HS-27A (cell line): ENCODE data around the gene ZNF396.

Source experiments
- DNase-seq: peaks from one replicate; pipeline ENCODE4 v3.0.0-alpha.2; 2012; ENCODE audit warnings: low read depth, missing footprints

ZNF396 gene

DNA sequence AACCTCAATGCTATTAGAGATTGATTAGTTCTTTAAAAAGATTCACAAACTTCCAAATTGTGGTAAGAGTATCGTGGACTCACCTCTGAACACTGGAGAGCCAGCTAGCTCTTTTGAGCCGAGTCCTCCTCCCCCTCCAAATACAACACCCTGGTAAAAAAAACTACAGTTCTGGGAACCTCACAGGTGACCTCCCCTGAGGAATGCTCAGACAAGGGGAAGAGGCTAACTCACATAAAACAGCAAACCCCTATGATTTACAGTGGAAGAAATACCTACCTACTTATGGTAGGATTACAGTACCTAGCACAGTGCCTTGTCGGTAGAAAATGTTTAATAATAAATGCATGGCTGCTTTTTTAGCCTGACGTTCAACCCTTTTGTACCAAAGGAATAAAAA is 41.3 kb downstream of the ZNF396 start:
- no peak for DNase-seq

- no peak for DNase-seq
Observed at GRCh38 chr18:35334821-35335220, 42.3 kb downstream of the ZNF396 start.

DNA sequence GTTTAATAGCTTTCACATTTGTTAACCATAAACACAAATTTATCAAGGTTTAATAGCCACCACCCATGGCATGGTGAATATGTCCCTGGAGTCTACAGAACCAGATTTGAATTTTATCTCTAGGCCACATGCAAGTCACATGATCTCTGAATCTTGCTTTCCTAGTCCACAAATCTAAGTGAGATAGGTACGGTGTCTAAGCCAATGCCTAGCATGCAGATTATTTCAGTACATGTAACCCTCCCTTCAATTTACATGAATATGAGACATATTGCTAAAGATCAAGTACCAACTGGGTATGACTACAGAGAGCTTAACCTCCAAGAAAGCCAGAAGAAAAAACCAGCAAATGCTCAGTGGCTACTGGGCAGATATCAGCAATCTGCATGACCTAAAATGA is 42.9 kb downstream of the ZNF396 start:
- DNase-seq, result no peak

DNA sequence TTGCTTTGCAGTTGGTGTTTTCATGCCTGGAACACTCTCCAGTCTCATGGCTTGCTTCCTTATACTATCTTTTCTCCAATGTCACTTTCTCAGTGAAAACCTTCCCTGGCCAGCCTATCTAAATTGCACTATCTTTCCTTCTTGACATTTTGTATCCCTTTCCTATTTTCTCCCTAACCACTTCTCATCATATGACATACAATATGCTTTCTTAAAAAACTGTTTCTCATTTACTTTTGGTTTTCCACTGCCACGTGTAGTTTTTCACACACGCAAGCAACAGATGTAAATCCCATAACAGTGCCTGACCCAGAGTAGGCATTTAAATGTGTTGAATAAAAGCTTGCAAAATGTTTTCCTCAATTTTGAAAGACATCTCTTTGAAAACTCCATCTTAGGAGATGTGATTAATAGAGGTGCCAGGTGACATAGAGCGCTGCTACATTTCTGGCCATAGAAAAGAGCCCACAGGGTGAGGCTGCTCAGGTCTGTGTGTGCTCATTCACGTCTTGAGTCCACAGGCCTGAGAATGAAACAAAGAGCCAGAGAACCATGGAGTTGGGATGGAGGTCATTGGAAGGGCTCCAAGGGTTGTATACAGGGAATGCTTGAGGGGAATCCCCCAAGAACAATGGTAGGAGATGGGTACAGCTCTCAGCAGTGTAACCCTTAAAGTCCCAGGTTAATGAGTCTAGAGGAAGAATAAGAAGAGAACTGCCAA is 45.6 kb downstream of the ZNF396 start:
- no peak for DNase-seq

DNA sequence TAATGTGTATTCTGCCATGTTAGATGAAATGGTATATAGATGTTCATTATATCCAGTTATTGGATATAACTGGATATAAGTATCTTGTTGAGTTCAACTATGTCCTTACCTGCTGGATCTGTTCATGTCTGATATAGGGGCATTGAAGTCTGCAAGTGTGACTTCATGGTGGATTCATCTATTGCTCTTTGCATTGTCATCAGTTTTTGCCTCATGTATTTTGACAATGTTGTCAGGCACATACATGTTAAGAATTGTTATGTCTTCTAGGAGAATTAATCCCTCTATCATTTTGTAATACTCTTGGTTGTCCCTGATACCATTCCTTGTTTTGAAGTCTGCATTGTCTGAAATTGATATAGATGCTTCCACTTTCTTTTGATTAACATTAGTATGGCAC is 48.3 kb downstream of the ZNF396 start:
- no peak for DNase-seq

GRCh38 chr18:35326695-35327387 is 50.3 kb downstream of the ZNF396 start:
- DNase-seq, result no peak

DNA sequence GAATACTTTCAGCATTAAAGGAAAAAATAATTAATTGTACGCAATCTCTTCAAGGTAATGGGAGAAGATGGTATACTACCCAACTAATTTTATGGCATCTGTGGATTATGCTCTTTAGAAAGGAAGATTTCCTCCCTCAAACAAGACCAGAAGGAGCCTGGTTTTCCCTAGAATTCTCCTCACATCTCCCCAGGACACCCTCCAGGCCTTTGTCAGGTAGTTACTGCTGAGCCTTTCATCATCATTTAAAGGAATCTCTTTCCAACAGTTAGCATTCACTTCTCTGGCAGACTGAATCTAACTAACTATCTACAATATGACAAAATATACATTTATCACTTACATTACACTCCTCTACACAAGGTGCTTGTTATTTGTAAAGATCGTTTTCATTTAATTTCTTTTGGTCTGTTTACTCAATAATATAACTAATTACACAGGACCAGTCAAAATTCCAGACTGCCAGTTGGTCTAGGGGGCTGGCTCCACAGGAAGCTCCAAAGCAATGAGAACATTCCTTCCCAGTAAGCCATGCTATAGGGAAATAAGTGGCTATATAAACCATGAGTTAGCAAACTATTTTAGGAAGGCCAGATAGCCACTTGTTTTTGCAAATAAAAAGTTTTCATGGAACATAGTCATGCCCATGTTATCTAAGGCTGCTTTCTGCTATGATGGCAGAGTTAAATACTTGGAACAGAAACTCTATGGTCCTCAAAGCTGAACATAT is 52.0 kb downstream of the ZNF396 start:
- DNase-seq, result no peak

DNA sequence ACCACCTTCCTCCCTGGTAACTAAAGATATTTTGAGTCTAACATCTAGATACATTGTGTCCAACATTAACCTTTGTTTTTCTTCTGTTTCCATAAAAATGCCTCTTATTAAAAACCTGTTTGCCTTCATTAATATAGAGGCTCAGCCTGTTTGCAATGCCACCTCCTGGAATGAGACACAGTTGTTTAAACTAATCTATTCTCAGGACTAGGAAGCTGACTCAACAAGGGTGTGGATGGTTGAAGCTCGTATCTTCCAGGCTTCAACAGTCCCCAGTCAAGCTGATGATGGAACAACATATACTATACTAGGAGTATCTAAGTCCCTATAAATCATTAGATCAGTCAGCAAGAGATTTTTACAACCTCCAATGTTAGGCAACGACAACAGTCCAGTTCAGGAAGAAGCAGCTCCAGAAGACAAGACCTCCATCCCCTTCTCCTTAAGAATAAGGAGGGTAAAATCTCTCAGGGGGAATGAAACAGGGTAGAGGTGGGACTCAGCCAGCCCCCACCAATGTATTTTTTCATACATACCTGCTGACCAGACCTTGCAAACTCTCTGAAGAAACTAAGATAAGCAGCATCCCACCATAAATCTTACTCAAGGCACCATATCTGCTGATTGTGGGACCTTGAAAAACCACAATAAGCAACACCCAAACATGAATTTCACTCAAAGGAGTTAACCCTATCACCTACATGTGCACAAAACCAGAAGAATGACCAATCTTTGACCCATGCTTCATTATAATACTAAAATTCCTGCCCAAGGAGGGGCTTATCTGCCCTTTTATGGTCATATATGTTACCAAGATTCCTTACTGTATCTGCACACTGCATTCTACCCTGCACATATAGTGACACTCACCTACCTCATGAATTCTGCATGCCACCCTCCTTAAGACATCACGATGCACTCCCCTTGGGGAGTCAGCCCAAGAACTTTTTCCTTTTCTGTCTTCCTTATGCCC is 54.4 kb downstream of the ZNF396 start:
- DNase-seq, result no peak
